GM12864 (cell line): ENCODE data around the gene LANCL2.

Experiments used
- DNase-seq: peaks from one replicate; pipeline ENCODE4 v3.0.0-alpha.2; 2011; ENCODE audit warnings: low read depth
- H3K4me3 ChIP-seq: 2 replicates; pipeline ENCODE4 v1.5.1; 2011; ENCODE audit warnings: mild to moderate bottlenecking, low read depth, low read length, control low read depth
- TF ChIP-seq, protein P1 (sequence below): IDR thresholded peaks from 2 replicates; pipeline ENCODE4 v1.5.1; 2011; ENCODE audit warnings: low read depth, mild to moderate bottlenecking, moderate library complexity, low read length, control low read depth, inconsistent platforms; ENCODE audit errors: missing control alignments

LANCL2 gene, protein sequence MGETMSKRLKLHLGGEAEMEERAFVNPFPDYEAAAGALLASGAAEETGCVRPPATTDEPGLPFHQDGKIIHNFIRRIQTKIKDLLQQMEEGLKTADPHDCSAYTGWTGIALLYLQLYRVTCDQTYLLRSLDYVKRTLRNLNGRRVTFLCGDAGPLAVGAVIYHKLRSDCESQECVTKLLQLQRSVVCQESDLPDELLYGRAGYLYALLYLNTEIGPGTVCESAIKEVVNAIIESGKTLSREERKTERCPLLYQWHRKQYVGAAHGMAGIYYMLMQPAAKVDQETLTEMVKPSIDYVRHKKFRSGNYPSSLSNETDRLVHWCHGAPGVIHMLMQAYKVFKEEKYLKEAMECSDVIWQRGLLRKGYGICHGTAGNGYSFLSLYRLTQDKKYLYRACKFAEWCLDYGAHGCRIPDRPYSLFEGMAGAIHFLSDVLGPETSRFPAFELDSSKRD

DNA sequence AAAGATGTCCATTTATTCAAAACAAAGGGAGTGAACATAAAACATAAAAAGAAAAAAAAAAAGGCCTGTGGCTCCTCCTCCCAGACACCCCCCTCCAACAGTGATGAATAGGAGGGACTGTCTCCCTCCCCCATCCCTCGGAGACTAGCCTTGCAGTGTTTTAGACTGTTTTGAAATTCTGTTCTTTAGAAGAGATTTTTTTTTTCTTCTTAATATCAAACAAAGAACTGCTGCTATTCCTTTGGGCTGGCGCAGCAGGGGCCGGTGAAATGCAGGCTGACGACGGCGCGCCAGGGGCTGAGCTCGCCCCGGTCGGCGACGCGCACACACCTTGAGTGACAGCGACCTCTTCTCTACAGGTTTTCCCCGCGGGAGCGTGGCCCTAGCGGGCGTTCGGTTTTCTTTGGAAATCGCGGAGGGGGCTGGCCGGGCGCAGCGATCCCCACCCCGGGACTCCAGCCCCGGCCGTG, at the start of gene LANCL2:
TSS of gene LANCL2 (plus strand) at position 133 of the 470 bp plus-strand sequence. CDS start 689 bp downstream, outside the sequence.
- H3K4me3 ChIP-seq = peak within 1 kb of the TSS; percentile 90
- DNase-seq = no peak
- TF ChIP-seq, protein P1, sequence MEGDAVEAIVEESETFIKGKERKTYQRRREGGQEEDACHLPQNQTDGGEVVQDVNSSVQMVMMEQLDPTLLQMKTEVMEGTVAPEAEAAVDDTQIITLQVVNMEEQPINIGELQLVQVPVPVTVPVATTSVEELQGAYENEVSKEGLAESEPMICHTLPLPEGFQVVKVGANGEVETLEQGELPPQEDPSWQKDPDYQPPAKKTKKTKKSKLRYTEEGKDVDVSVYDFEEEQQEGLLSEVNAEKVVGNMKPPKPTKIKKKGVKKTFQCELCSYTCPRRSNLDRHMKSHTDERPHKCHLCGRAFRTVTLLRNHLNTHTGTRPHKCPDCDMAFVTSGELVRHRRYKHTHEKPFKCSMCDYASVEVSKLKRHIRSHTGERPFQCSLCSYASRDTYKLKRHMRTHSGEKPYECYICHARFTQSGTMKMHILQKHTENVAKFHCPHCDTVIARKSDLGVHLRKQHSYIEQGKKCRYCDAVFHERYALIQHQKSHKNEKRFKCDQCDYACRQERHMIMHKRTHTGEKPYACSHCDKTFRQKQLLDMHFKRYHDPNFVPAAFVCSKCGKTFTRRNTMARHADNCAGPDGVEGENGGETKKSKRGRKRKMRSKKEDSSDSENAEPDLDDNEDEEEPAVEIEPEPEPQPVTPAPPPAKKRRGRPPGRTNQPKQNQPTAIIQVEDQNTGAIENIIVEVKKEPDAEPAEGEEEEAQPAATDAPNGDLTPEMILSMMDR = no peak

DNA sequence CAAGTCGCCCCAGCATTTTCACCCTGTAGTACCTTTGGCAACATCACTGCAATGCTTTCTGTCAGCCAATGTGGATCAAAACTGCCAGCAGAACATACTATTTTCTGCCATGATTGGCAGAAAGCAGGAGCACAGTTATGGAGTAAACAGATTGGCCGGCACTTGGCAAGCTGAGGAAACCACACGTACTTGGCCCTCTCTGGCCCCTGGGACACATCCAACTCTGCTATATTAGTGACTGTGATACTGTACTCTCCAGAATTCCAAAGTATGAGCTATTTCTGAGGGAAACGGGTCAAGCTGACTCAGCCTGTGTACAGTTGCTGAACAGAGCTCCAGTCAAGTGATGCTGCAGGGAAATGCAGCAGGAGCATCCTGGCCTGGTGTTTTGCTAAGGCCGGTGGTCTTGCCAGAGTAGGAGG, 39.8 kb upstream of the LANCL2 start:
- TF ChIP-seq, protein P1 = no peak
- H3K4me3 ChIP-seq = no peak overlapping the region
- DNase-seq = no peak

DNA sequence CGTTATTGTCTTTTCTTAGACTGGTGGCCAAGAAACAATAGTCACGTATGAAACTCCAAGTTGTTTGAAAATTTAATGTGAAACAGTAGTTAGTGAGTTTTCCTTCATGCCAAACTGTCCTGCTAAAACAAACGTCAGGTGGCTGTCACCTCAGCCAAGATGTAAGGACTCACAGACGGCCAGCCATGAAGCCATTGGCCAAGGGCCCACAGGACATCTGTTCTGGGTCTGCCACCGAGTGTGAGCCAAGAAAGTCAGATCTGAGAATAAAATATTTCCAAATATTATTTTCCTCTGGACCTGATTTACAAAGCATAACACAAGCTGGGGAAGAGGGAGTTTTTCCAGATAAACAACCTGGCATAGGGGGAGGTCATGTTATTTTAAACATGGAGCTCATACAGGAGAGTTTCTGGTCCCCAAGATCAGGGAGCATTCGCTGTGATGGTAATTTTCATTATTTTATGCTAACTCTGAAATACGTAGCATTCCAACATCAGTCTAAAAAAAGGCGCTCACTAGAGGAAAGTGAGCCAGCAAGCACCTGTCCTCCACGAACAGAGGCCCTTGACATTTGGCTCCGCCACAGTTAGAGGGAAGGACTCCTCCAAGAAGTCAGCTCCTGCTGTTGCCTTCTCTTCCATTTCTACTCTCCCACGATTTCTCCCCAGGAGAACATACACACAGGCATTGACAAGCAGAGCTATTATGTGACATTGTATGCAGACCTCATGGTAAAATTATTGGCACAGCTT, 38.9 kb upstream of the LANCL2 start:
- TF ChIP-seq, protein P1 = no peak

DNA sequence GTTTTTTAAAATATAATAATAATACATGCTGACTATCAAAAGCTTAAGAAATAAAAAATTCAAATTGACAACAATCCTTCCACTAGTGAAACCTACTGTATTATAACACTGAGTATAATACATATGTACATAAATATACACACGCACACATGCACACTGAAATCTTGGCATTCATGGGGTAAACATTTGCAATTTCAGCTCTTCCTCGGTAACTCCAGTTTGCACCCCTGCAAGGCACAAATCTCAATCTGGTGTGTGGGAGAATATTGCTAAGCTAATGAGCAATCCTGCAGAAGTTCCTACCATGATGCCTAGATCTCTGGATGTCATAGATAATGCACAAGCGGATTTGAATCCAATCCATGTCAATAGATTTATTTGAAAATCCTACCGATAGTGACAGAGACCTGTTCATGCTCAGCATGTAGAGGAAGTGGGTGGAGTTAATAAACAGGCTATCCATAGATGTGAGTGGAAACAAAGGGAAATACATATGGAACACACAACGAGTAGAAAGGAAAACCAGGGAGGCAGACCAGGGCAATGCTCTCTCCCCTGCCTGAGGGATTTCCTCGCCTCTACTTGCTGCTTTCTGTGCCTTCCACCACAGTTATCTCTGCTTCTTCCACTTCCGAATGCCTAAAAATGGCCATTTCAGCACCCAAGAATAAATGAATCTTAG, 38.1 kb upstream of the LANCL2 start:
- TF ChIP-seq, protein P1 = no peak
- DNase-seq = no peak
- no peak overlapping the region for H3K4me3 ChIP-seq

More for the DNA sequence above, 38.9 kb upstream of the LANCL2 start:
- no peak for DNase-seq
- H3K4me3 ChIP-seq = no peak overlapping the region

DNA sequence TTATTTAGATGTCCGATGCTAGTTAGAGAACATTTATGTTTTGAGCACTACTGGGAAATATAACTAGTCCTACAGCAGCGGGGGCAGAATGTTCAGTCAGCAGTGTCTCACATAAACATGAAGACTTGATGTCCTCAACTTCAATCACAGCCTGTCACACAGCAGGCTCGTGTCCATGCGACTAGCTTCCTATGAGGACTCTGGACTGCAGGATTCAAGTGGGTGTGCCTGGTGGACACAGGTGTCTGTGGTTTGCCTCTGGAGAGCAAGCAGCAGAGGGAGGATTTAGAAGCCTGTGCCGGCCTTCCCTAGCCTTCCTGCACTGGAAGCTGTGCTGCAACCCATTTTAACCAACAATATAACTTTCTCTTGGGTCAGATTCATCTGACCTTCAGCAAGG, 30.0 kb upstream of the LANCL2 start:
- no peak for DNase-seq

DNA sequence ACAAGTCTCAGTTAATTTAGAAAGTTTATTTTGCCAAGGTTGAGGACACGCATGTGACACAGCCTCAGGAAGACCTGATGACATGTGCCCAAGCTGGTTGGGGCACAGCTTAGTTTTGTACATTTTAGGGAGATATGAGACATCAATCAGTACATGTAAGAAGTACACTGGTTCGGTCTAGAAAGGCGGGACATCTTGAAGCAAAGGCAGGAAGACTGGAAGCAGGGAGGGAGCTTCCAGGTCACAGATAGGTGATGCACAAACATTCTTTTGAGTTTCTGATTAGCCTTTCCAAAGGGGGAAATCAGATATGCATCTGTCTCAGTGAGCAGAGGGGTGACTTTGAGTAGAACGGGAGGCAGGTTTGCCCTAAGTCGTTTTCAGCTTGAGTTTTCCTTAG, 29.4 kb upstream of the LANCL2 start:
- TF ChIP-seq, protein P1 = no peak
- no peak overlapping the region for H3K4me3 ChIP-seq
- no peak for DNase-seq

More for the DNA sequence above, 30.0 kb upstream of the LANCL2 start:
- TF ChIP-seq, protein P1 = no peak
- no peak overlapping the region for H3K4me3 ChIP-seq
